Coronary artery (tissue), 2 donors: ENCODE results near the gene GBA2.

ENCODE experiments used
- DNase-seq: peaks from one replicate; pipeline ENCODE4 v3.0.0-alpha.2; 2017; ENCODE audit warnings: low spot score
- H3K27ac ChIP-seq, 2 donors: fragments of 200-600 bp; sonication (generic); one replicate each; pipeline ENCODE4 v1.5.1; 2016 to 2019
- H3K4me3 ChIP-seq: fragments of 200-600 bp; sonication (generic); 2 replicates; pipeline ENCODE4 v1.5.1; 2016; ENCODE audit warnings: mild to moderate bottlenecking, moderate library complexity
- TF ChIP-seq, protein P1 (sequence below): fragments of 200-600 bp; sonication (generic); IDR thresholded peaks from one replicate; pipeline ENCODE4 v1.5.1; 2019; ENCODE audit warnings: antibody characterized with exemption

Gene GBA2

DNA sequence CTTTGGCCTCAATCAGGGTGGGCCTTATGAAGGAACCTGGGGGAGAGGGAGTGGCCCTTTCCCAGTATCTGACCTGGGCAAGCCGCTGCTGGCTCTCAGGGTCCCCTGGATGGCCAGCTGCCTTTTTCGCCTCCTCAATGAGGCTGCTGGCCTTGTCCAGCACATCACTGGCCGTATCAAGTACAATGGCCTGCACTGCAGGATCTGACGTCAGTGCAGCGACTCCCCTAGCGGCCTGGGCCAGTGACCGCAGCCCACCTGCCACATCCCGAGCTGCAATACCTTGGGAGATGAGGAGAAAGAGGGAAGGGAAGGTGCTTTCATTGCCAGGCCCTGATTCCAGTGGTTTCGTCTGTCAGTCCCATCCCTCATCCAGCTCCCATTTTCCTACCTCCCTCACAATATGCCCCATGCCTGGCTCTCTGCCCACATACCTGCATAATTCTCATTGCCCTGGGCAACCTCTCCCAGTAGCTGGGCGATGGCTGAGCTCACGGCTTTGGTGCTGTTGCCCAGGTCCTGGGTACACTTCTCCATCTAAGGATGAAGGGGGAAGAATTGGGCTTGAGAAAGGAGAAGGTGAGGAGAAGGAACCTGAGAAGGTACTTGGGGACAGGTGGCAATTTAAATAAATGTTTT lies 36.1 kb downstream of the GBA2 start:
- H3K27ac ChIP-seq, result peak overlapping the region in 1 of 2 donors; percentile 49
- no peak for DNase-seq
- TF ChIP-seq, protein P1, sequence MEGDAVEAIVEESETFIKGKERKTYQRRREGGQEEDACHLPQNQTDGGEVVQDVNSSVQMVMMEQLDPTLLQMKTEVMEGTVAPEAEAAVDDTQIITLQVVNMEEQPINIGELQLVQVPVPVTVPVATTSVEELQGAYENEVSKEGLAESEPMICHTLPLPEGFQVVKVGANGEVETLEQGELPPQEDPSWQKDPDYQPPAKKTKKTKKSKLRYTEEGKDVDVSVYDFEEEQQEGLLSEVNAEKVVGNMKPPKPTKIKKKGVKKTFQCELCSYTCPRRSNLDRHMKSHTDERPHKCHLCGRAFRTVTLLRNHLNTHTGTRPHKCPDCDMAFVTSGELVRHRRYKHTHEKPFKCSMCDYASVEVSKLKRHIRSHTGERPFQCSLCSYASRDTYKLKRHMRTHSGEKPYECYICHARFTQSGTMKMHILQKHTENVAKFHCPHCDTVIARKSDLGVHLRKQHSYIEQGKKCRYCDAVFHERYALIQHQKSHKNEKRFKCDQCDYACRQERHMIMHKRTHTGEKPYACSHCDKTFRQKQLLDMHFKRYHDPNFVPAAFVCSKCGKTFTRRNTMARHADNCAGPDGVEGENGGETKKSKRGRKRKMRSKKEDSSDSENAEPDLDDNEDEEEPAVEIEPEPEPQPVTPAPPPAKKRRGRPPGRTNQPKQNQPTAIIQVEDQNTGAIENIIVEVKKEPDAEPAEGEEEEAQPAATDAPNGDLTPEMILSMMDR, result no peak
- no peak overlapping the region for H3K4me3 ChIP-seq

DNA sequence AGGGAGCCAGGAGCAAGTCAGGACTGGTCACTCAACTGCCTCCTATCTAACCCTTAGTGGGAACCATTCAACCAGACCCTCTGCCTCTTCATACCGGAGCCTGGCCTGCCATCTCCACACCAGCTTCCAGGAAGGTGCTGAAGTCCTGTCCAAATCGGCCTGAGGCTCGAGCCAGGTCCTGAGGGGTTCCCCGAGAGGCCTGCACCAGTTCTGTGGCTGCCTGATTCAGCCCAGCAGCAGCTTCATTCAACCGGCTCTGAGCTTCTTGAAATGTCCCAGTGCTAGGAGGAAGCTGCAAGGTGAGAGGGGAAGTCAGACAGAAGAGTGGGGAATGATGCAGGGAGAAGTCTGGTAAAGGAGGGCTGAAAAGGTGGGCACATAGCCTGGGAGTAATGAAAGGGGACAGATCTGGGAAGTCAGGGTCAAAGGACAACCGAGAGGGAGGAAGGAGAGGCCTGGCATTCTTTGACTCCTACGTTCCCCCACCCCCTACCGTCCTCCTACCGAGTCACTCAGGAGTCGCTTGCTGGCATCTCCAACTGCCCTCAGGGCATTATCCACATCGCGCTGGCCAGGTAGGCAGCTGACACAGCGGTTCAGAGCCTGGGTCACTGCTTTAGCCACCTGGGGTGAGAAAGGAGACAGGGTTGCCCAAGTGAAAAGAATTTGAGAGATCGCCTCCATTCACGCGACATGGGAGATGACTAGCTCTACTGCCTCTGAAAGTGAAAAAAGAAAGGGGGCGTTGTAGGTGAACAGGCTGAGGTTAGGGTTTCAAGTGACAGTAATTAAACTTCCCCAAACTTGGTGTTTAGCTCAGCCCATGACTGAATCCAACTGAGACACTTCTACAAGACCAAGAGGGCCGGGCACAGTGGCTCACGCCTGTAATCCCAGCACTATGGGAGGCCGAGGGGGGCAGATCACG lies 37.3 kb downstream of the GBA2 start:
- H3K27ac ChIP-seq, result peak overlapping the region in 1 of 2 donors; percentile 43
- TF ChIP-seq, protein P1, result no peak
- H3K4me3 ChIP-seq, result no peak overlapping the region
- DNase-seq, result no peak

DNA sequence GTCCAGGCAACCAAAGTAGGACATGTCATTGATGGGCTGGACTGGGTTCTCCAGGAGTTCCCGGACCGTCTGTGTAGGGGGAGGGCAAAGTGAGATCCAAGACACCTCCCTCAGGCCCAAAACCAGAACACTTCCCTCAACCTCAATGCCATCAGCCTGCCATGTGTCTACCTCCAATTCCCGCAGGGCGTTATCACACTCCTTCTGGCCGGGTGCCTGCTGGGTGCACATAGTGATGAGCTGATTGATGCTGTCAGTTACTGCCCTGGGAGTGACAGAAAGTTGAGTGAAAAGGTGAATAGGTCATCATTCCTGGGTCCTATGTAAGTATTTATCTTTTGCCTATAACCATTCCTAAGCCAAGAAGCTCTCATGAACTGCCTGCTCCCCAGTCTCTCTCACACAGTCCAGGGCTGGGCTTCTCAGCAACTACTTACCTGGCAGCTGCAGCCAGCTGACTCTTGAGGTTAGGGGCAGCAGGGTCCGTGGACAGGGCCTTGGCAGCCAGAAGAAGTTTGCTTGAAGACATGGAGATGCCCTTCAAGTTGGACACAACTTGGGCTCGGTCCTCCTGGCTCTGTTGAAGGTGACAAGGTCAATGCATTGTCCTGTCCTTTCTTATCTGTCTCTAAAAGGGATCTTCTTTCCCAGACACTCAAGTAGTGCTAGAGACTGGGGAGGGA lies 38.1 kb downstream of the GBA2 start:
- no peak overlapping the region for H3K4me3 ChIP-seq
- no peak for DNase-seq
- TF ChIP-seq, protein P1, result no peak
- H3K27ac ChIP-seq, result peak overlapping the region in 1 of 2 donors; percentile 43

DNA sequence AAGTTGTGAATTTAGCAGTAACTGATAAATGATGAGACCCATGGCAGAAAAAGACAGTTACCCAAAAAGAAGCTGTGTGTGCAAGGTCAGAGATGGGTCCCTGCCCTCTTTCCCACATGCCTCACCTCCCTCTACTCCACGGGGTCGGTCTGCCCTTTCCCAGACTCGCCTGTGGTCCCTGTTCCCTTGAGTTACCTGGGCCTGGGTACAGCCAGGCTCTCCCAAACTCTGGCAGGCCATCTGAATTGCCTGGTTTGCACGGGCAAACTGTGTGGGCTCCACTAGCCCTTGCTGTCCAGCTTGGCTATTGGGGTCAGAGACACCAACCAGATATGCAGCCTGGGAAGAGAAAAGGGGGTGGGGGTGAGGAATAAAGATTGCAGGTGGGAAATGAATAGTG lies 40.9 kb downstream of the GBA2 start:
- no peak for DNase-seq
- TF ChIP-seq, protein P1, result no peak
- no peak overlapping the region for H3K4me3 ChIP-seq
- H3K27ac ChIP-seq, result peak overlapping the region in 1 of 2 donors; percentile 46

DNA sequence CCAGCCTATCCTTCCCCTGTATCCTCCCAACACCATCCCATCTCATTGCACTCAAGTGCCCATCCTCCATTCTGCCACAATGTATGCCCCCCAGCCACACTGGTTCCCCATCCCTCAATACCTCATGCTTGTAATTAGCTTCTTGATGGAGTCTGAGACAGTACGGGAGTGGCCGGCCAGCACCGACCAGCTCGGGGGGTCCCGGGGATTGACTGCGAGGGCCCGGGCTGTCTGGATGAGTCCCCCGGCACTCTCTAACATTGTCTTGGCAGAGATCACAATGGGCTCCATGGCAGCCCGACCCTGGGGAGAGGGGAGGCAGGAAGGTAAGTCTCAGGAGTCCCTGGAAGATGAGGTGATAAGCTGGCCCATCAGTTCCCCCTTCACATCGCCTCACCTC lies 42.1 kb downstream of the GBA2 start:
- H3K27ac ChIP-seq, result peak overlapping the region; percentile 39 to 46
- TF ChIP-seq, protein P1, result no peak
- DNase-seq, result no peak
- no peak overlapping the region for H3K4me3 ChIP-seq

DNA sequence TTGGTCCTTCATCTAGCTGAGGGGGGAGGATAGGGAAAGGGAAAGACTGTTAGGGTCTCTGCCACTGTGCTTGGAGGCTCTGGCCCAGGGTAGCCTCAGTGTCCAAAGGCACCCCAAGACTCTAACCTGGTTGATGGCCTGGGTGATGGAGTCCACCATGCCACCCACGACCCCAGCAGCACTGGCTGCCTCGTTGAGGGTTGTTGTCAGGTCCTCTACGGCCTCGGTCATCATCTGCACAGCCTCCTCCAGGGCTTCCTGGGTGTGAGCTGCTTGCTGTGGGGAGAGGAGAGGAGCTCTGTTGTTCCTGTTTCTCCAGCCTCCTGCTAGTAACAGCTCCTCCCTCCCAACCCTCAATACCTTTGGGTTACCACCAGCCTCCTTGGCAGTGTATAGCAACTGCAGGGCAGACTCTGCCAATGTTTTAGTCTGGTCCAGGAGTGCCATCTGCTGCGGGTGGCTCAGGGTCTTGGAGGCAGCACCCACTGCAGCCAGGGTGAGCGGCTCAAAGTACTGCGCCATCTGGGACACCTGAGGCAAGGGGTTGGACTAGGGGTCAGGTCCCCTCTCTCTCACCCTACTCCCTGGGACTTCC lies 43.1 kb downstream of the GBA2 start:
- TF ChIP-seq, protein P1, result no peak

More for the DNA sequence above, 43.1 kb downstream of the GBA2 start:
- Histone ChIP-seq H3K4me3 (no peak overlapping the region), H3K27ac (peak overlapping the region in 1 of 2 donors; percentile 46)
- DNase-seq, result no peak
